Measurements from ENCODE around the gene FPGS. TPM values are rescaled to one million over a fixed set of nuclear protein-coding genes. Genes with fewer than 3 reads are reported as not detected.
"Not testable (repeated sequence)": the region's sequence is repeated elsewhere in the genome, so short reads cannot be mapped to it uniquely, and the experiment has no call there.

Gene FPGS
- total and polyA plus RNA-seq, 8 donors = 38.8 to 97.4 (median 51.8) TPM

GRCh38 chr9:127828262-127829031 lies 25.8 kb downstream of the FPGS start:
- Histone ChIP-seq H3K27me3 (no peaks in the 10 kb centered on the region), H3K9me3 (no peaks in the 10 kb centered on the region), H3K4me3 (peak overlapping the region in 1 of 2 donors; percentile 7), H3K36me3 (peaks cover 0 to 69% of the 10 kb centered on the region in 2 donors), H3K27ac (peak overlapping the region; percentile 75 to 76), H3K4me1 (peaks cover 23 to 74% of the 10 kb centered on the region in 2 donors)
- no peak for TF ChIP-seq CTCF (IDR thresholded peaks at IDR 0.05)
- DNase-seq (peak; percentile 83 to 93 (median 88)), ATAC-seq (peak; percentile 87)
- intact Hi-C loops (cut with DNase I) = no loop called here

- peaks cover 0 to 60% of the 10 kb centered on the region in 2 donors for H3K36me3 ChIP-seq
- H3K9me3 ChIP-seq = no peaks in the 10 kb centered on the region
- intact Hi-C loops (cut with DNase I) = no loop called here
- no peak for DNase-seq
- no peaks in the 10 kb centered on the region for H3K27me3 ChIP-seq
- peaks cover 28 to 82% of the 10 kb centered on the region in 2 donors for H3K4me1 ChIP-seq
- no peak for ATAC-seq
- H3K4me3 ChIP-seq = no peak overlapping the region
- peak overlapping the region; percentile 75 to 76 for H3K27ac ChIP-seq
- TF ChIP-seq CTCF (IDR thresholded peaks at IDR 0.05) = no peak
Observed at GRCh38 chr9:127829205-127829906, 26.7 kb downstream of the FPGS start.

- H3K4me3 ChIP-seq = no peak overlapping the region
- peak overlapping the region; percentile 87 to 92 for H3K27ac ChIP-seq
- DNase-seq = no peak
- intact Hi-C loops (cut with DNase I) = no loop called here
- TF ChIP-seq CTCF (IDR thresholded peaks at IDR 0.05) = no peak
- ATAC-seq = no peak
- no peaks in the 10 kb centered on the region for H3K27me3 ChIP-seq
- no peaks in the 10 kb centered on the region for H3K9me3 ChIP-seq
- peaks cover 0 to 35% of the 10 kb centered on the region in 2 donors for H3K36me3 ChIP-seq
- H3K4me1 ChIP-seq = peaks cover 50 to 97% of the 10 kb centered on the region in 2 donors
Observed at GRCh38 chr9:127832248-127832647, 29.6 kb downstream of the FPGS start.

- Histone ChIP-seq H3K36me3 (peaks cover 0 to 24% of the 10 kb centered on the region in 2 donors), H3K27ac (peak overlapping the region; percentile 87 to 92), H3K4me1 (peaks cover 55 to 96% of the 10 kb centered on the region in 2 donors), H3K9me3 (no peaks in the 10 kb centered on the region), H3K4me3 (no peak overlapping the region), H3K27me3 (no peaks in the 10 kb centered on the region)
- no peak for DNase-seq
- intact Hi-C loops (cut with DNase I) = no loop called here
- no peak for TF ChIP-seq CTCF (IDR thresholded peaks at IDR 0.05)
- no peak for ATAC-seq
Observed at GRCh38 chr9:127833555-127833954, 30.9 kb downstream of the FPGS start.

GRCh38 chr9:127835991-127836516 lies 33.4 kb downstream of the FPGS start:
- TF ChIP-seq CTCF (IDR thresholded peaks at IDR 0.05) = no peak
- no peak overlapping the region for H3K4me3 ChIP-seq
- ATAC-seq (peak; percentile 46), DNase-seq (peak in 2 of 4 donors; percentile 72 to 87)
- no peaks in the 10 kb centered on the region for H3K27me3 ChIP-seq
- no peaks in the 10 kb centered on the region for H3K9me3 ChIP-seq
- peak overlapping the region; percentile 87 to 92 for H3K27ac ChIP-seq
- peaks cover 0 to 28% of the 10 kb centered on the region in 2 donors for H3K36me3 ChIP-seq
- intact Hi-C loops (cut with DNase I) = no loop called here
- peaks cover 61 to 97% of the 10 kb centered on the region in 2 donors for H3K4me1 ChIP-seq

GRCh38 chr9:127836561-127836960 lies 33.9 kb downstream of the FPGS start:
- H3K4me1 ChIP-seq = peaks cover 61 to 97% of the 10 kb centered on the region in 2 donors
- intact Hi-C loops (cut with DNase I); H3K9me3 ChIP-seq; DNase-seq; H3K27me3 ChIP-seq; H3K4me3 ChIP-seq; ATAC-seq: not testable (repeated sequence)
- H3K36me3 ChIP-seq = peaks cover 0 to 33% of the 10 kb centered on the region in 2 donors
- peak overlapping the region; percentile 87 to 92 for H3K27ac ChIP-seq

Data from left lung (tissue), 10 donors.